ENCODE data around the gene ZNF497. TPM values are rescaled to one million over a fixed set of nuclear protein-coding genes. Genes with fewer than 3 reads are reported as not detected.

Gene ZNF497
- total RNA-seq, 1 experiment from 2014 or later, result 2.4 TPM

- Histone ChIP-seq H3K18ac (ENCODE audit: insufficient read length, low read depth, low read length) (no peak overlapping the region), H3K56ac (ENCODE audit: insufficient read length, low read depth, low read length) (no peak overlapping the region), H2AK5ac (ENCODE audit: insufficient read length, low read length) (no peak overlapping the region), H4K20me1 (ENCODE audit: control insufficient read depth, insufficient read depth, insufficient read length) (no peaks in the 10 kb centered on the region), H2BK15ac (ENCODE audit: low read depth, low read length) (no peak overlapping the region), H3K9ac (ENCODE audit: extremely low read depth, insufficient read length, low read length) (no peak overlapping the region), H3K27me3 (ENCODE audit: insufficient read depth, low read length) (no peaks in the 10 kb centered on the region), H3K79me1 (ENCODE audit: insufficient read depth, low read depth, low read length, poor library complexity, severe bottlenecking) (no peaks in the 10 kb centered on the region), H3K4me2 (ENCODE audit: insufficient read depth, insufficient read length, low read length) (no peak overlapping the region), H4K8ac (replicated peaks; ENCODE audit: insufficient read length, low read depth, low read length) (no peak overlapping the region), H4K5ac (ENCODE audit: insufficient read length, low read depth, low read length) (no peak overlapping the region), H3K27ac (ENCODE audit: insufficient read length, low read depth, low read length) (no peak overlapping the region), H3K79me2 (ENCODE audit: insufficient read depth, low read length) (no peaks in the 10 kb centered on the region), H2BK20ac (ENCODE audit: low read depth, low read length, poor library complexity, severe bottlenecking) (no peak overlapping the region), H3K4me1 (ENCODE audit: insufficient read depth, low read length) (no peaks in the 10 kb centered on the region), H3K9me3 (ENCODE audit: control insufficient read depth, low read depth, low read length) (no peaks in the 10 kb centered on the region), H3K4ac (ENCODE audit: low read depth, low read length) (no peak overlapping the region), H2BK120ac (ENCODE audit: low read depth, low read length, poor library complexity, severe bottlenecking) (no peak overlapping the region), H2BK12ac (ENCODE audit: insufficient read length, low read depth, low read length) (no peak overlapping the region), H3K23me2 (ENCODE audit: insufficient read length, low read depth, low read length, poor library complexity, severe bottlenecking) (no peaks in the 10 kb centered on the region), H3K14ac (ENCODE audit: insufficient read depth, low read length) (no peak overlapping the region), H2BK5ac (ENCODE audit: insufficient read length, low read length) (no peak overlapping the region), H4K91ac (ENCODE audit: insufficient read length, low read depth, low read length) (no peak overlapping the region), H3K23ac (ENCODE audit: insufficient read length, low read depth, low read length) (no peak overlapping the region), H2AFZ (ENCODE audit: low read length) (no peak overlapping the region), H3T11ph (ENCODE audit: low read length) (no peak overlapping the region)
- DNase-seq, result no peak
- TF ChIP-seq CTCF (conservative IDR thresholded peaks at IDR 0.05), result no peak
- Mint-ChIP-seq H3K4me1 (peaks cover 1 to 5% of the 10 kb centered on the region in 2 experiments), H3K36me3 (ENCODE audit: insufficient read depth in 1 of 3, low read depth in 3 of 3) (peaks cover 39 to 75% (median 64%) of the 10 kb centered on the region in 3 experiments), H3K27ac (no peak overlapping the region), H3K4me3 (no peak overlapping the region), H3K9me3 (no peaks in the 10 kb centered on the region), H3K27me3 (ENCODE audit: low read depth) (no peaks in the 10 kb centered on the region)
- no CpG with 5 or more reads among the region's 7 CpGs for WGBS (ENCODE audit: extremely low coverage, insufficient read length, low lambda C conversion rate)
Observed at GRCh38 chr19:58311345-58311865, 51.1 kb downstream of the ZNF497 start.
